Measurements from ENCODE around the gene URB1. TPM values are rescaled to one million over a fixed set of nuclear protein-coding genes. Genes with fewer than 3 reads are reported as not detected.

The URB1 gene
- total and polyA plus RNA-seq, 2 of the 8 experiments (the other 6 are each of a cell fraction or from before 2014, with no cell fraction given) = 8.1 to 28.9 TPM

GRCh38 chr21:32422064-32422463 lies 29.3 kb upstream of the URB1 start:
- no peak overlapping the region for H2BK5ac ChIP-seq (ENCODE audit: low read depth, low read length)

More at GRCh38 chr21:32422064-32422463, 29.3 kb upstream of the URB1 start:
- Histone ChIP-seq H3K9ac (replicated peaks in 1 of 4; ENCODE audit: extremely low read depth in 1 of 4, low read depth in 3 of 4, low read length in 3 of 4) (no peak overlapping the region), H4K20me1 (replicated peaks in 1 of 2; ENCODE audit: control insufficient read depth in 1 of 2, insufficient read depth in 2 of 2, low read length in 2 of 2) (no peaks in the 10 kb centered on the region), H4K8ac (ENCODE audit: extremely low read depth, insufficient read depth, low read length) (no peak overlapping the region), H2AFZ (ENCODE audit: low read length) (no peak overlapping the region), H3K79me2 (ENCODE audit: control insufficient read depth in 1 of 2, insufficient read depth in 2 of 2, low read length in 2 of 2) (no peaks in the 10 kb centered on the region), H3K27me3 (replicated peaks in 1 of 4; ENCODE audit: control insufficient read depth in 3 of 4, extremely low read depth in 1 of 4, insufficient read depth in 3 of 4, low read length in 3 of 4) (no peaks in the 10 kb centered on the region), H2BK12ac (ENCODE audit: low read depth, low read length) (no peak overlapping the region), H2BK20ac (ENCODE audit: low read length) (no peak overlapping the region), H3K4me1 (replicated peaks in 1 of 4; ENCODE audit: control insufficient read depth in 3 of 4, insufficient read depth in 4 of 4, low read length in 3 of 4) (no peaks in the 10 kb centered on the region; a peak in 2 of 7 replicates), H3K4me2 (ENCODE audit: insufficient read depth in 1 of 2, low read depth in 2 of 2, low read length in 2 of 2) (no peak overlapping the region), H3K79me1 (ENCODE audit: low read depth, low read length) (no peaks in the 10 kb centered on the region), H3K23ac (ENCODE audit: insufficient read length) (no peak overlapping the region), H4K91ac (replicated peaks; ENCODE audit: insufficient read length, low read length) (no peak overlapping the region), H3K23me2 (ENCODE audit: low read depth, low read length) (no peaks in the 10 kb centered on the region), H3K4me3 (ENCODE audit: extremely low read depth in 1 of 4, insufficient read depth in 2 of 4, low read depth in 3 of 4, low read length in 4 of 4) (no peak overlapping the region), H4K5ac (ENCODE audit: insufficient read length, low read depth, low read length) (no peak overlapping the region), H3K9me3 (ENCODE audit: insufficient read depth in 2 of 2, low read depth in 1 of 2, low read length in 1 of 2) (peaks cover 2 to 6% of the 10 kb centered on the region in 2 experiments; a peak in 1 of 4 replicates), H2BK120ac (replicated peaks; ENCODE audit: low read depth, low read length) (no peak overlapping the region), H3K36me3 (ENCODE audit: control insufficient read depth in 2 of 4, insufficient read depth in 4 of 4, low read length in 3 of 4) (no peaks in the 10 kb centered on the region), H3K18ac (ENCODE audit: extremely low read depth, low read length) (no peak overlapping the region), H3K14ac (ENCODE audit: insufficient read length) (no peak overlapping the region), H3K56ac (replicated peaks; ENCODE audit: insufficient read length, low read depth, low read length) (no peak overlapping the region), H2AK5ac (ENCODE audit: low read depth, low read length) (no peak overlapping the region), H3K27ac (ENCODE audit: low read depth, low read length) (no peak overlapping the region), H3K4ac (replicated peaks; ENCODE audit: insufficient read length, low read depth, low read length) (no peak overlapping the region), H2BK15ac (ENCODE audit: low read length) (no peak overlapping the region)
- no peak for TF ChIP-seq TBP (IDR thresholded peaks at IDR 0.05; ENCODE audit: low read depth, low read length)
- TF ChIP-seq E2F6 (IDR thresholded peaks at IDR 0.05) = no peak
- no peak for TF ChIP-seq YY1 (IDR thresholded peaks at IDR 0.05; ENCODE audit: low read depth, low read length)
- no peak for TF ChIP-seq RNF2 (IDR thresholded peaks at IDR 0.05; ENCODE audit: borderline replicate concordance, low read depth, low read length, missing control alignments, poor library complexity, severe bottlenecking)
- TF ChIP-seq KDM1A (IDR thresholded peaks at IDR 0.05; ENCODE audit: borderline replicate concordance, low read length) = peak; percentile 46; the same call in 1 of the 2 replicates
- WGBS, 2 experiments (ENCODE audit: extremely low coverage in 1 of 2, insufficient coverage in 1 of 2, insufficient read length in 1 of 2, insufficient replicate concordance in 2 of 2, low coverage in 1 of 2, low lambda C conversion rate in 2 of 2, missing lambda C conversion rate in 1 of 2) = 91% methylated on average over 2 of the region's 2 CpGs; no CpG with 5 or more reads in 1 of the 2 experiments
- no peak for DNase-seq (ENCODE audit: low read depth in 1 of 2, low spot score in 2 of 2)
- ChIA-PET POLR2A (ENCODE audit: partially characterized antibody) (no interaction called here), CTCF (ENCODE audit: partially characterized antibody) (interaction anchor here (0.9 kb wide), 1 partner anchor 35 kb away, joined by 3 read pairs; no protein-coding TSS in a partner anchor)
- no peak for FAIRE-seq
